Activated T-helper 17 cell treated with anti-CD3 and anti-CD28 coated beads, Interleukin-2, amount 50 U/mL, for 72 hours (primary cell): ENCODE measurements around the gene ATP1A3. TPM values are rescaled to one million over a fixed set of nuclear protein-coding genes. Genes with fewer than 3 reads are reported as not detected.

ENCODE experiments used
- ATAC-seq: fragments of 150-1000 bp; cut with Tn5 transposase; replicated peaks from 2 replicates; pipeline ENCODE4 v1.10.0; 2021; ENCODE audit warnings: mild to moderate bottlenecking, moderate library complexity
- H3K27ac Mint-ChIP-seq: one replicate; pipeline ENCODE4 v1.8.0; 2022; ENCODE audit warnings: mixed read lengths
- H3K27me3 Mint-ChIP-seq: one replicate; pipeline ENCODE4 v1.8.0; 2022; ENCODE audit warnings: mixed read lengths
- H3K36me3 Mint-ChIP-seq: one replicate; pipeline ENCODE4 v1.8.0; 2022; ENCODE audit warnings: low read depth, mild to moderate bottlenecking, mixed read lengths
- H3K4me1 Mint-ChIP-seq: one replicate; pipeline ENCODE4 v1.8.0; 2022; ENCODE audit warnings: mixed read lengths
- H3K4me3 Mint-ChIP-seq: one replicate; pipeline ENCODE4 v1.8.0; 2022; ENCODE audit warnings: mild to moderate bottlenecking, mixed read lengths
- H3K9me3 Mint-ChIP-seq: one replicate; pipeline ENCODE4 v1.8.0; 2022; ENCODE audit warnings: mixed read lengths
- total RNA-seq, 2 donors: library from RNA; stranded (reverse); gene quantifications; one replicate each; pipeline ENCODE4 v1.2.3, GENCODE V29; 2022

Gene ATP1A3
- total RNA-seq, 2 donors from 2014 or later = 1.7 to 5.0 TPM

DNA sequence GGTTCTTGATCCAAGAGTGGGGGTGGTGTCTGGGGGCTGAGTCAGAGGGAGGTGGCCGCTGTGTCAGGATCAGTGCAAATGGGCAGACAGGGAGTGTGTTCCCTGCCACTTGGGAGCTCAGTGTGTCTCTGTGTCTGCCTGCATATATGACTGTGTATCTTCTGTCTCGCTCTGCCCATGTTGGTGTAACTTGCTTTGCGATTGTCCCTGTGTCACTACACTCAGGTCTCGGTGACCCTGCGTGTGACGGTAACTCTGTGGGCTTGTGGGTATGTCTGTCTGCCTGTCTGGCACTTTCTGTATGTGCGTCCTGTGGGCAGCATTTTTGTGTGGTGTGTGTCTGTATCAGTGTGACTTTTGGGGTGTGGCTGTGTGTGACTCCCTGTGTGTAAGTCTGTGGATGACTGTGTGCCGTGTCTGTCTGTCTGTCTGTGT is 57.6 kb downstream of the ATP1A3 start:
- Mint-ChIP-seq H3K4me3 (peak overlapping the region; percentile 27), H3K36me3 (no peaks in the 10 kb centered on the region), H3K9me3 (no peaks in the 10 kb centered on the region), H3K27me3 (peaks cover 10% of the 10 kb centered on the region), H3K4me1 (peaks cover 26% of the 10 kb centered on the region), H3K27ac (peak overlapping the region; percentile 11)
- peak; percentile 61 for ATAC-seq

GRCh38 chr19:41935760-41936415 is 58.1 kb downstream of the ATP1A3 start:
- H3K27me3 Mint-ChIP-seq = peaks cover 7% of the 10 kb centered on the region
- H3K27ac Mint-ChIP-seq = peak overlapping the region; percentile 42
- H3K4me1 Mint-ChIP-seq = peaks cover 23% of the 10 kb centered on the region
- ATAC-seq = peak; percentile 27
- H3K9me3 Mint-ChIP-seq = no peaks in the 10 kb centered on the region
- H3K4me3 Mint-ChIP-seq = peak overlapping the region; percentile 27
- no peaks in the 10 kb centered on the region for H3K36me3 Mint-ChIP-seq

- Mint-ChIP-seq H3K36me3 (no peaks in the 10 kb centered on the region), H3K27ac (peak overlapping the region; percentile 42), H3K9me3 (no peaks in the 10 kb centered on the region), H3K4me3 (peak overlapping the region; percentile 14), H3K4me1 (peaks cover 23% of the 10 kb centered on the region), H3K27me3 (peaks cover 7% of the 10 kb centered on the region)
- ATAC-seq = peak; percentile 74
Measured at GRCh38 chr19:41934849-41935374, 59.1 kb downstream of the ATP1A3 start.

DNA sequence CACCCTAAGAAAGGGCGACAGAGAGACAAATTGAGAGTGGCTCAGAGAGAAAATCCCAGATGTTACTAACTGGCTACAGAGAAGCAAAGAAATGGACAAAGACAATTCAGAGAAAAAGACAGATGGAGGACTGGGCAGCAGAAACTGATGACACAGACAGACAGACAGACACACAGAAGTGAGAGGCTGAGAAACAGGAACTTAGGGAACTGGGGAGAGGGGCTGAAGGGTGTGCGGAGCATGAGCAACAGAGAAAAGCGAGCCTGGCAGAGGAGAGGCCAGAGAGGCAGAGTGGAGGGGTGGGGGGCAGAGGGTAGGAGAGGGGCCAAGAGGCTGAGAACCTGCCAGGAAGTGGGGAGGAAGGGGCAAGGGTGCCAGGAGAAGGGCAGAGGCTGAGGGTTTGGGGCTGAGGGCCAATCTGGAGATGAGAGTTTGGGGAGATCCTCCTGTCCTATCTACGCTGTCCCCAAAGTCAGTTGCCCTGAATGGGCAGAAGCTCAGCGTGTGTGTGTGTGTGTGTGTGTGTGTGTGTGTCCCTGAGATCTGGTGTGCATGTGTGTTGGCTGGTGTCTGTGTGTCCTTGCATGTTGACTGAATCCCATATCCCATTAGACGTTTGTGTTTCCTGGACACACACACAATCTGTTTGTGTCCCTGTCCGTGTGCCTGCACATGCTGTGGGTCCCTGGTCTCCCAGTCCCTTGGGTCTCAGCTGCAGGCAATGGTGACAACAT is 60.2 kb downstream of the ATP1A3 start:
- Mint-ChIP-seq H3K4me1 (peaks cover 28% of the 10 kb centered on the region), H3K27ac (peak overlapping the region; percentile 42)
- no peak for ATAC-seq

GRCh38 chr19:41932720-41933332 is 61.2 kb downstream of the ATP1A3 start:
- Mint-ChIP-seq H3K36me3 (no peaks in the 10 kb centered on the region), H3K9me3 (no peaks in the 10 kb centered on the region), H3K27me3 (peaks cover 10% of the 10 kb centered on the region), H3K4me1 (peaks cover 30% of the 10 kb centered on the region), H3K27ac (peak overlapping the region; percentile 42), H3K4me3 (no peak overlapping the region)
- no peak for ATAC-seq

More for the DNA sequence above, 60.2 kb downstream of the ATP1A3 start:
- no peaks in the 10 kb centered on the region for H3K36me3 Mint-ChIP-seq
- no peak overlapping the region for H3K4me3 Mint-ChIP-seq
- peaks cover 10% of the 10 kb centered on the region for H3K27me3 Mint-ChIP-seq
- H3K9me3 Mint-ChIP-seq = no peaks in the 10 kb centered on the region

GRCh38 chr19:41932259-41932719 is 61.7 kb downstream of the ATP1A3 start:
- ATAC-seq = no peak
- Mint-ChIP-seq H3K27ac (no peak overlapping the region), H3K36me3 (no peaks in the 10 kb centered on the region), H3K9me3 (no peaks in the 10 kb centered on the region), H3K4me1 (peaks cover 30% of the 10 kb centered on the region), H3K4me3 (no peak overlapping the region), H3K27me3 (peaks cover 10% of the 10 kb centered on the region)

GRCh38 chr19:41930926-41931592 is 63.0 kb downstream of the ATP1A3 start:
- peaks cover 23% of the 10 kb centered on the region for H3K4me1 Mint-ChIP-seq

DNA sequence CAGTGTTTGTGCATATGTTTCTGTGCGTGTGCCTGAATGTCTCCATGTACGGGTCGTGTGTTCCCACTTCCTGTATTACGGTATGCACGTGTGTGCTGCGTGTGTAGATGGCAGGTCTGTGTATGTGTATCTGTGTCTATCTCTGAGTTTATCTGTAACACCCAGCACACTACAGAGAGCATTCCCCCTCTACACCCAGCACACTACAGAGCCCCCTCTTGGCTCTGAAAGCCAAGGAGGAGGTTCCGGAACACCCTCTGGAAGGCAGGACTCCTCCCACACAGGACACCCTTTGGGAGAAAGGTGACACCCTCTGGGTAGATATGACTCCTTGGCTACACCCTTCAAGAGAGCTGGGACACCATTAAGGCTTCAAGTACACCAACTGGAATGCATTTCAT is 63.7 kb downstream of the ATP1A3 start:
- ATAC-seq = no peak

More at GRCh38 chr19:41930926-41931592, 63.0 kb downstream of the ATP1A3 start:
- H3K4me3 Mint-ChIP-seq = no peak overlapping the region
- H3K36me3 Mint-ChIP-seq = no peaks in the 10 kb centered on the region
- ATAC-seq = no peak
- H3K27ac Mint-ChIP-seq = no peak overlapping the region
- peaks cover 10% of the 10 kb centered on the region for H3K27me3 Mint-ChIP-seq
- H3K9me3 Mint-ChIP-seq = no peaks in the 10 kb centered on the region

GRCh38 chr19:41929536-41930071 is 64.4 kb downstream of the ATP1A3 start:
- Mint-ChIP-seq H3K27me3 (peaks cover 3% of the 10 kb centered on the region), H3K4me1 (peaks cover 13% of the 10 kb centered on the region), H3K27ac (peak overlapping the region; percentile 79)

More for the DNA sequence above, 63.7 kb downstream of the ATP1A3 start:
- Mint-ChIP-seq H3K36me3 (no peaks in the 10 kb centered on the region), H3K27ac (no peak overlapping the region), H3K4me1 (peaks cover 20% of the 10 kb centered on the region), H3K4me3 (no peak overlapping the region), H3K27me3 (peaks cover 8% of the 10 kb centered on the region), H3K9me3 (no peaks in the 10 kb centered on the region)

GRCh38 chr19:41928754-41929535 is 65.1 kb downstream of the ATP1A3 start:
- ATAC-seq = peak; percentile 69
- H3K27me3 Mint-ChIP-seq = peaks cover 3% of the 10 kb centered on the region
- H3K36me3 Mint-ChIP-seq = no peaks in the 10 kb centered on the region
- no peaks in the 10 kb centered on the region for H3K9me3 Mint-ChIP-seq
- peaks cover 13% of the 10 kb centered on the region for H3K4me1 Mint-ChIP-seq
- H3K27ac Mint-ChIP-seq = peak overlapping the region; percentile 79
- no peak overlapping the region for H3K4me3 Mint-ChIP-seq

More at GRCh38 chr19:41929536-41930071, 64.4 kb downstream of the ATP1A3 start:
- no peak overlapping the region for H3K4me3 Mint-ChIP-seq
- no peak for ATAC-seq
- H3K9me3 Mint-ChIP-seq = no peaks in the 10 kb centered on the region
- H3K36me3 Mint-ChIP-seq = no peaks in the 10 kb centered on the region

- peaks cover 5% of the 10 kb centered on the region for H3K27me3 Mint-ChIP-seq
- H3K4me1 Mint-ChIP-seq = peaks cover 11% of the 10 kb centered on the region
- H3K36me3 Mint-ChIP-seq = no peaks in the 10 kb centered on the region
- H3K9me3 Mint-ChIP-seq = no peaks in the 10 kb centered on the region
- ATAC-seq = peak; percentile 68
- H3K27ac Mint-ChIP-seq = peak within 1 kb of the TSS; percentile 79
- H3K4me3 Mint-ChIP-seq = no peak within 1 kb of the TSS
Measured at GRCh38 chr19:41928221-41928683, 65.8 kb downstream of the ATP1A3 start, which contains the start of gene ERFL. Gene ERFL (minus strand): TSS chr19:41928449. CDS start chr19:41912919, 15,530 bp downstream.

DNA sequence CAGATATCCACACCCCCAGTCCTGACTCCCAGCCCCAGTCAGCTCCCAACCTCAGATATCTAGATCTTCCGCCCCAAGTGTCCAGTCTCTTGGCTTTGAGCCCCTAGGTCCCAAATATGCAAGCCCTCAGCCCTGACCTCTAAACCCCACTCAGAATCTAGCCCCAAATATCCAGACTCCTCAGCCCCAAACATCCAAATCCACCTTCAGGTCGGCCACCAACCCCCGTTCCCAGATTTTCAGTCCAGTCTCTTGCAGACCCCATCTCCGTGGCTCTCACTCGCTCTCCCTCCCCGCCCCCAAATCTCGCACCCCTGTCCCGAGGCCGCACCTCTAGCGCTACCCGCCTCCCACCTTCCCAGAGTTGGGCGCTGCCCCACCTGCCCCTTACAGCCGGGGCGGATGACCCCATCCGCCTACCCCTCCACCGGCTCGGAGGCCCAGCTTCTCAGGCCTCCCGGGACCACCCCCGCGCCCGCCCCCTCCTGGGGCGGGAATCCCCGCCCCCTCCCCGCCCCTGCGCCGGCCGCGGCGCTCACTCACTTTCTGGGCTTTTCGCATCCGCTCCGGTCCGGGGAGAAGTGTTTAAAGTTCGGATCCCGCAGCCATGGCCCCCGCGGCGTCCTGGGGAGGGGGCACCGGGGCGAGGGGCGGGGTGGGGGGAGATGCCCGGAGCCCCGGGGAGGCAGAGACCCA is 66.4 kb downstream of the ATP1A3 start:
- Mint-ChIP-seq H3K36me3 (no peaks in the 10 kb centered on the region), H3K27me3 (peaks cover 7% of the 10 kb centered on the region), H3K4me3 (no peak overlapping the region), H3K9me3 (no peaks in the 10 kb centered on the region), H3K4me1 (peaks cover 14% of the 10 kb centered on the region), H3K27ac (peak overlapping the region; percentile 39)
- peak; percentile 31 for ATAC-seq
